Cortex of kidney (tissue), 1 donor: ENCODE results near the gene MYO7B.
"Not testable (repeated sequence)": the region's sequence is repeated elsewhere in the genome, so short reads cannot be mapped to it uniquely, and the experiment has no call there.

Experiments used
- DNase-seq: peaks from one replicate; lab custom pipeline; 2025; lab: John Stamatoyannopoulos, UW

MYO7B gene

GRCh38 chr2:127552336-127552735 lies 16.9 kb downstream of the MYO7B start:
- no peak for DNase-seq

GRCh38 chr2:127552846-127553245 lies 17.4 kb downstream of the MYO7B start:
- DNase-seq = no peak

GRCh38 chr2:127558911-127559310 lies 23.4 kb downstream of the MYO7B start:
- DNase-seq = no peak

GRCh38 chr2:127559454-127559853 lies 24.0 kb downstream of the MYO7B start:
- no peak for DNase-seq

- no peak for DNase-seq
These were observed 24.9 kb downstream of the MYO7B start for GRCh38 chr2:127560201-127560930.

- no peak for DNase-seq
These were observed 25.4 kb downstream of the MYO7B start for GRCh38 chr2:127560931-127561280.

GRCh38 chr2:127561371-127561770 lies 25.9 kb downstream of the MYO7B start:
- no peak for DNase-seq

- DNase-seq = no peak
These were observed 27.5 kb downstream of the MYO7B start for GRCh38 chr2:127562936-127563335.

GRCh38 chr2:127563458-127564428 lies 28.3 kb downstream of the MYO7B start:
- no peak for DNase-seq

GRCh38 chr2:127564429-127565260 lies 29.2 kb downstream of the MYO7B start:
- no peak for DNase-seq

GRCh38 chr2:127565261-127566138 lies 30.0 kb downstream of the MYO7B start:
- no peak for DNase-seq

GRCh38 chr2:127566139-127566417 lies 30.6 kb downstream of the MYO7B start:
- no peak for DNase-seq

- no peak for DNase-seq
These were observed 31.1 kb downstream of the MYO7B start for GRCh38 chr2:127566576-127566975.

GRCh38 chr2:127567351-127567854 lies 31.9 kb downstream of the MYO7B start:
- no peak for DNase-seq

GRCh38 chr2:127568128-127568527 lies 32.6 kb downstream of the MYO7B start:
- DNase-seq = no peak

- DNase-seq = no peak
These were observed 34.2 kb downstream of the MYO7B start for GRCh38 chr2:127569666-127570065.

- no peak for DNase-seq
These were observed 35.1 kb downstream of the MYO7B start for GRCh38 chr2:127570282-127571250.

- DNase-seq = not testable (repeated sequence)
These were observed 36.9 kb downstream of the MYO7B start for GRCh38 chr2:127572352-127572751.

- no peak for DNase-seq
These were observed 37.4 kb downstream of the MYO7B start for GRCh38 chr2:127572841-127573240.

GRCh38 chr2:127573298-127573697 lies 37.8 kb downstream of the MYO7B start:
- no peak for DNase-seq
